Adrenal gland (tissue), 12 donors: ENCODE results near the gene RSPO3. TPM values are rescaled to one million over a fixed set of nuclear protein-coding genes. Genes with fewer than 3 reads are reported as not detected.

ENCODE experiments used
- DNase-seq, 7 donors: peaks; one replicate each; pipeline ENCODE4 v3.0.0-alpha.2; 2019 to 2020
- H3K27ac ChIP-seq, 5 donors: fragments of 200-600 bp; sonication (generic) in 4 of 5; 1 replicate in 3 of 5; 2 replicates in 2 of 5; pipeline versions ENCODE4 v1.5.1 to v1.8.0; 2016 to 2020; ENCODE audit warnings: mild to moderate bottlenecking in 1 of 5
- H3K27me3 ChIP-seq: fragments of 200-600 bp; 2 replicates; pipeline ENCODE4 v1.8.0; 2021
- H3K36me3 ChIP-seq, 2 donors: fragments of 200-600 bp; replicated peaks in 1 of 2; 1 replicate in 1 of 2; 2 replicates in 1 of 2; pipeline versions ENCODE4 v1.5.1 to v1.8.0; 2018 to 2022
- H3K4me1 ChIP-seq, 2 donors: fragments of 200-600 bp; replicated peaks in 1 of 2; 1 replicate in 1 of 2; 2 replicates in 1 of 2; pipeline versions ENCODE4 v1.5.1 to v1.8.0; 2018 to 2021
- H3K4me3 ChIP-seq, 4 donors: fragments of 200-600 bp; sonication (generic) in 3 of 4; one replicate each; pipeline ENCODE4 v1.5.1; 2016 to 2018
- H3K9me3 ChIP-seq, 3 donors: fragments of 200-600 bp; sonication (generic) in 1 of 3; replicated peaks in 1 of 3; 1 replicate in 2 of 3; 2 replicates in 1 of 3; pipeline versions ENCODE4 v1.5.1 to v1.8.0; 2016 to 2021
- CTCF ChIP-seq, 6 experiments: fragments of 450-650 bp in 4 of 6; fragments of 200-600 bp in 2 of 6; sonication (generic) in 1 of 6; IDR thresholded peaks; 1 replicate in 5 of 6; 2 replicates in 1 of 6; pipeline versions ENCODE4 v1.5.1 to v1.8.0; 2016 to 2021; ENCODE audit warnings: antibody characterized with exemption in 6 of 6, mild to moderate bottlenecking in 2 of 6, moderate library complexity in 1 of 6
- POLR2A ChIP-seq, 2 donors: fragments of 450-650 bp; IDR thresholded peaks; one replicate each; pipeline ENCODE4 v1.6.1; 2017; ENCODE audit warnings: antibody characterized with exemption in 2 of 2, mild to moderate bottlenecking in 2 of 2, moderate library complexity in 1 of 2
- WGBS, 4 donors: extraction: QIAGEN DNeasy Blood & Tissue Kit in 2 of 4; methylation state at CpG; one replicate each; pipeline versions ENCODE4 v1.1.5 to v1.1.7; 2013 to 2017; 5-methylcytosine and 5-hydroxymethylcytosine counted together
- intact Hi-C, 2 donors: fragments of 100-400 bp; cut with DNase I; formaldehyde crosslinking; loops; one replicate each; pipeline versions ENCODE4 v1.14.1 to v1.15.0; 2022 to 2023
- polyA plus RNA-seq, 3 donors: library from polyadenylated mRNA; stranded (reverse); fragments of 200-250 nt in 2 of 3; fragments of 350-450 nt in 1 of 3; fragmentation: Illumina TruSeq in 1 of 3; extraction: RNeasy Lipid Tissue Mini Kit (QIAGEN cat#74804) in 1 of 3; gene quantifications; one replicate each; pipeline ENCODE4 v1.2.3, GENCODE V29; 2013 to 2014
- total RNA-seq, 9 donors: library from RNA; depleted of rRNA in 4 of 9; stranded (reverse); fragments of >200 nt in 4 of 9; fragments of 120-200 nt in 1 of 9; fragmentation: NEBNext Ultra II Directional in 1 of 9; extraction: Animal tissue kit (Norgen Biotek cat#: 25700) in 1 of 9; gene quantifications; one replicate each; pipeline versions ENCODE4 v1.1.0 to v1.2.4, GENCODE V29; 2013 to 2023
- donor health status: healthy with polysubstance abuse.
- donor health status: Bipolar disorder and iron deficiency.
- donor health status: DM: yes; HTN: yes; CAD: no.
- donor health status: DM: no; HTN: no; CAD: no.
- donor health status: DM: no; HTN: no; CAD: no.
- donor health status: DM: yes; HTN: yes; CAD: no.

RSPO3 gene
- total and polyA plus RNA-seq, 12 donors, result 3.2 to 36.5 (median 15.4) TPM

- H3K4me3 ChIP-seq, result no peak overlapping the region
- TF ChIP-seq CTCF (IDR thresholded peaks at IDR 0.05) (no peak), POLR2A (IDR thresholded peaks at IDR 0.05) (no peak)
- WGBS, 4 donors, result 65 to 70% (median 67%) methylated on average over 3 of the region's 3 CpGs
- H3K36me3 ChIP-seq, result no peaks in the 10 kb centered on the region
- DNase-seq, result no peak
- intact Hi-C loops, result no loop called here
- no peaks in the 10 kb centered on the region for H3K27me3 ChIP-seq
- no peak overlapping the region for H3K27ac ChIP-seq
- H3K9me3 ChIP-seq, result no peaks in the 10 kb centered on the region
- H3K4me1 ChIP-seq, result no peaks in the 10 kb centered on the region
Measured at GRCh38 chr6:127164036-127164435, 45.6 kb downstream of the RSPO3 start.

GRCh38 chr6:127164565-127164964, 46.1 kb downstream of the RSPO3 start:
- H3K36me3 ChIP-seq, result no peaks in the 10 kb centered on the region
- TF ChIP-seq POLR2A (IDR thresholded peaks at IDR 0.05), result no peak
- no peak for TF ChIP-seq CTCF (IDR thresholded peaks at IDR 0.05)
- H3K27me3 ChIP-seq, result no peaks in the 10 kb centered on the region
- WGBS, 4 donors, result 22 to 38% (median 27%) methylated on average over 2 of the region's 2 CpGs
- no peak overlapping the region for H3K27ac ChIP-seq
- no peaks in the 10 kb centered on the region for H3K9me3 ChIP-seq
- H3K4me1 ChIP-seq, result no peaks in the 10 kb centered on the region
- DNase-seq, result no peak
- H3K4me3 ChIP-seq, result no peak overlapping the region
- intact Hi-C loops, result no loop called here

- intact Hi-C loops, result no loop called here
- Histone ChIP-seq H3K4me3 (no peak overlapping the region), H3K27ac (no peak overlapping the region), H3K9me3 (no peaks in the 10 kb centered on the region), H3K27me3 (no peaks in the 10 kb centered on the region), H3K36me3 (no peaks in the 10 kb centered on the region), H3K4me1 (no peaks in the 10 kb centered on the region)
- WGBS, 4 donors, result 74 to 78% (median 77%) methylated on average over 5 of the region's 5 CpGs
- no peak for DNase-seq
- TF ChIP-seq CTCF (IDR thresholded peaks at IDR 0.05) (no peak), POLR2A (IDR thresholded peaks at IDR 0.05) (no peak)
Measured at GRCh38 chr6:127173156-127173940, 54.9 kb downstream of the RSPO3 start.

GRCh38 chr6:127176146-127176545, 57.7 kb downstream of the RSPO3 start:
- no peaks in the 10 kb centered on the region for H3K9me3 ChIP-seq
- no peak for DNase-seq
- H3K4me3 ChIP-seq, result no peak overlapping the region
- no peaks in the 10 kb centered on the region for H3K4me1 ChIP-seq
- no peaks in the 10 kb centered on the region for H3K36me3 ChIP-seq
- intact Hi-C loops, result no loop called here
- WGBS, 4 donors, result 24 to 50% (median 37%) methylated on average over 1 of the region's 1 CpG
- no peaks in the 10 kb centered on the region for H3K27me3 ChIP-seq
- no peak overlapping the region for H3K27ac ChIP-seq
- no peak for TF ChIP-seq CTCF (IDR thresholded peaks at IDR 0.05)
